ENCODE results near the gene SIGMAR1.

DNA sequence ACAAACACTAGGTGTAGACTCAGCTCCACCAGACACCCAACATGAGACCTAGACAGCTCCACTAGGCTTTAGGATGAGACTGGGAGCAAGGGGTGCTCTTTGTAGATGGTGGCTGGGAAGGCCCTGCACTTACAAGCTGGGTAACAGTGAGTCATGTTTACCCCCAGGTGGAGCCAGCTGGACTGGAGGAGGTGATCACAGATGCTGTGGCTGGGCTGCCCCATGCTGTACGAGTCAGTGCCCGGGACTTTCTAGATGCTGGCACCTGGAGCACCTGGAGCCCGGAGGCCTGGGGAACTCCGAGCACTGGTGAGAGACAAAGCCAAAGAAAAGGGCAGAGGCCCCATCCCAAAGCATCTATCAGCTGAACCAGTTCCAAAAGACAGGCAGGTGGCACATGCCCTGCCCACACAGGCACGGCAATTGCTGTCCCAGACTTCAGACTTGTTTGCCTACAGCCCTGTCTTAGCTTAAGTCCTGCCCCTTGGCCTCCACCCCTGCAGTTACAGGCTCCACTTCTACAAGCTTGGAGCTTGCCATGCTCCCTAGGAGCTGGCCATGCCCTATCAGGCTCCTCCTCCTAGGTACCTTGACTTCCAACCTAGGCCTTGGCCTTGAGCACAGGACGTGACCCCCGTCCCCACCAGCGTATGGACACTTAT lies 22.1 kb upstream of the SIGMAR1 start:
- TF ChIP-seq, protein P1, sequence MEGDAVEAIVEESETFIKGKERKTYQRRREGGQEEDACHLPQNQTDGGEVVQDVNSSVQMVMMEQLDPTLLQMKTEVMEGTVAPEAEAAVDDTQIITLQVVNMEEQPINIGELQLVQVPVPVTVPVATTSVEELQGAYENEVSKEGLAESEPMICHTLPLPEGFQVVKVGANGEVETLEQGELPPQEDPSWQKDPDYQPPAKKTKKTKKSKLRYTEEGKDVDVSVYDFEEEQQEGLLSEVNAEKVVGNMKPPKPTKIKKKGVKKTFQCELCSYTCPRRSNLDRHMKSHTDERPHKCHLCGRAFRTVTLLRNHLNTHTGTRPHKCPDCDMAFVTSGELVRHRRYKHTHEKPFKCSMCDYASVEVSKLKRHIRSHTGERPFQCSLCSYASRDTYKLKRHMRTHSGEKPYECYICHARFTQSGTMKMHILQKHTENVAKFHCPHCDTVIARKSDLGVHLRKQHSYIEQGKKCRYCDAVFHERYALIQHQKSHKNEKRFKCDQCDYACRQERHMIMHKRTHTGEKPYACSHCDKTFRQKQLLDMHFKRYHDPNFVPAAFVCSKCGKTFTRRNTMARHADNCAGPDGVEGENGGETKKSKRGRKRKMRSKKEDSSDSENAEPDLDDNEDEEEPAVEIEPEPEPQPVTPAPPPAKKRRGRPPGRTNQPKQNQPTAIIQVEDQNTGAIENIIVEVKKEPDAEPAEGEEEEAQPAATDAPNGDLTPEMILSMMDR (IDR thresholded peaks at IDR 0.05; ENCODE audit: low read depth, low read length) = no peak
- TF ChIP-seq POLR2A (IDR thresholded peaks at IDR 0.05; ENCODE audit: extremely low read depth, insufficient read length) (no peak), MYC (IDR thresholded peaks at IDR 0.05; ENCODE audit: low read depth, low read length) (no peak)
- TF ChIP-seq, protein P2, sequence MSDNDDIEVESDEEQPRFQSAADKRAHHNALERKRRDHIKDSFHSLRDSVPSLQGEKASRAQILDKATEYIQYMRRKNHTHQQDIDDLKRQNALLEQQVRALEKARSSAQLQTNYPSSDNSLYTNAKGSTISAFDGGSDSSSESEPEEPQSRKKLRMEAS (IDR thresholded peaks at IDR 0.05; ENCODE audit: low read depth, low read length) = no peak
